HuH-7 (cell line): Measurements from ENCODE around the gene PHOX2B.
"Not testable (repeated sequence)": the region's sequence is repeated elsewhere in the genome, so short reads cannot be mapped to it uniquely, and the experiment has no call there.

Experiments used
- DNase-seq: peaks from one replicate; pipeline ENCODE4 v3.0.0; 2011; ENCODE audit warnings: low spot score

The PHOX2B gene

GRCh38 chr4:41711654-41712053 is 36.9 kb downstream of the PHOX2B start:
- not testable (repeated sequence) for DNase-seq

GRCh38 chr4:41709844-41710481 is 38.6 kb downstream of the PHOX2B start:
- DNase-seq, result no peak

GRCh38 chr4:41703785-41704184 is 44.7 kb downstream of the PHOX2B start:
- no peak for DNase-seq

GRCh38 chr4:41702770-41703169 is 45.8 kb downstream of the PHOX2B start:
- no peak for DNase-seq

- DNase-seq, result no peak
Measured at GRCh38 chr4:41701983-41702382, 46.5 kb downstream of the PHOX2B start.

GRCh38 chr4:41696763-41697162 is 51.8 kb downstream of the PHOX2B start:
- no peak for DNase-seq

- no peak for DNase-seq
Measured at GRCh38 chr4:41696131-41696530, 52.4 kb downstream of the PHOX2B start.
